Measurements from ENCODE around the gene MED13L.
A peak's percentile ranks its signal among the peaks of the same experiment; 100 is the strongest.

The MED13L gene

GRCh38 chr12:115957686-115958290 lies 319.7 kb downstream of the MED13L start:
- no peak for DNase-seq

GRCh38 chr12:115956659-115957058 lies 320.8 kb downstream of the MED13L start:
- DNase-seq: peak; percentile 21

- DNase-seq: no peak
These were observed 321.3 kb downstream of the MED13L start for GRCh38 chr12:115956236-115956635.

DNA sequence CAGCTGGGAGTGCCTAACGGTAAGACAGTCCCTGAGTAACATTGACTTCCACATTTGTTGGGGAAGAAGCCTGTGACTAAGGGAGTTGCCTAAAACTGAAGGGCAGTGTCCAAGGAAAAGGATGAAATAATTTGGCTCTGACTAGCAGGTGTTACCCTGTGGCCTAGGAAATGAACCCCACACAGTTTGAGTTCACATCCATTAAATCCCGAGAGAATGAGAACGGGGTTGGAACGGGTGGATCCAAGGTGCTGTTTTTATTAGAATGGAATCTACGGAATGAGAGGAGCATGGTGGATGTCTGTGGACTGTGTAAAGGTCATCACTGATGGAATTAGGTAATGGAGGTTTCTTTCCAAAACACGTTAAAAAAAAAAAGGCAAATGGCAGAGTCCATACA lies 324.0 kb downstream of the MED13L start:
- no peak for DNase-seq

DNA sequence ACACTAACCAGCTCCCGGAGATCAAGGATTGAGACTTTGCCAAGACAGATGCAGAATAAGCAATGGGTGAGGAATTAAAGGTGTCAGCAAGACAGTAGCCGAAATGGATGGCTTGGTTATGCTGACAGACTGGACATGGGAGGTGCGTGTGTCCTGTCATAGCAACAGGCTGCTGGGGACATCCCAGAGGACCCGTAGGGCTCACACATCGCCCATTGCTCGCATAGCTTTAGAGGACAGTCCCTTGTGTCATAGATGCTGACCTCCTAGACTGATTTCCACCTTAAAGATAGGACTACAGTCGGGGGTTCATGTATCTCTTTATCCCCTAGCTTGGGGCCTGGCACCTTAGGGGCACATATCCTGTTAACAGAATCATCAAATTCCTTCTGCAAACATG lies 324.5 kb downstream of the MED13L start:
- no peak for DNase-seq

DNA sequence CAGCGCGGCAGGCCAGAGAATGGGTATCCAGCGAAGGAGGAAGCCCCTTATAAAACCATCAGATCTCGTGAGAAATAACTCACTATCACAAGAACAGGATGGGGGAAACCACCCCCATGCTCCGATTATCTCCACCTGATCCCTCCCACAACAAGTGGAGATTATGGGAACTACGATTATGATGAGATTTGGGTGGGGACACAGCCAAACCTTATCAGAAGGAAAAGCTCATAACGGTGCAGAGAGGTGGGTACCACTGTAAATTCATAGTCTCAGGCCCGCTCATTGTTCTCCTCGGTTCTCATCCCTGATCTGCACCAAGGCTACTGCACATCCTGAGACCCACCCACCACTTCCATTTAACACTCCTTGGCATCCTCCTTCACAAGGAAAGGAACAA lies 326.5 kb downstream of the MED13L start:
- DNase-seq: no peak

DNA sequence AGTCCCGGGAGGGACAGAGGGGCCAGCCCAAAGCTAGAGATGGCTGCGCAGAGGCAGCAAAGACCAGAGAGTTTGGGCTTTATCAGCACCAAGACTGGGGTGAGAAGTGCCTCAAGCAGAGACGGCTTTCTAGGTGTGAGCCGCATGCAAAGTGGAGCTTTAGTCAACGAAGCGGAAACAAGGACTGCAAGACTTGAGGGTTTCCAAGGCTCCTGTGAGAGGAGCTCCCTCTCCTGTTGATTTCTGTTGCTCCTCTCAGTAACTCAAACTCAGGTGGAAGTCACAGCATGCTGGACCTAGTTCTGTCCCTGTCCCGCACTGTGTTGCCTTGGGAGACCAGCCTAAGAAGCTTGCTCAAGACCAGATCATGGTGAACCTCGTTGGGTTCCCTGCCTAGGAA lies 327.8 kb downstream of the MED13L start:
- no peak for DNase-seq

- DNase-seq: no peak
These were observed 329.8 kb downstream of the MED13L start for GRCh38 chr12:115947696-115948062.

- DNase-seq: no peak
These were observed 330.4 kb downstream of the MED13L start for GRCh38 chr12:115946867-115947695.

DNA sequence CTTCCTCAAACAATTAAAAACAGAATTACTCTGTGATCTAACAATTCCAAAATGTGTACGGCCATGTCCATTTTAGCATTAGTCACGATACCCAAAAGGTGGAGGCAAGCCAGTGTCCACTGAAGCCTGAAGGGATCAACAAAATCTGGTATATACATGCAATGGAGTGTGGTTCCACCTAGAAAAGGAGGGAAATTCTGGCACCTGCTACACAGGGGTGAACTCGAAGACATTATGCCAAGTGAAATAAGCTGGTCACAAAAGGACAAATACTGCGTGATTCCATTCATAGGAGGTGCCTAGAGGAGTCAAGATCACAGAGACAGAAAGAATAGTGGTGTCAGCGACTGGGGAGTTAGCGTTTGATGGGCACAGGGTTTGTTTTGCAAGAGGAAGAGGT lies 331.4 kb downstream of the MED13L start:
- DNase-seq: no peak

DNA sequence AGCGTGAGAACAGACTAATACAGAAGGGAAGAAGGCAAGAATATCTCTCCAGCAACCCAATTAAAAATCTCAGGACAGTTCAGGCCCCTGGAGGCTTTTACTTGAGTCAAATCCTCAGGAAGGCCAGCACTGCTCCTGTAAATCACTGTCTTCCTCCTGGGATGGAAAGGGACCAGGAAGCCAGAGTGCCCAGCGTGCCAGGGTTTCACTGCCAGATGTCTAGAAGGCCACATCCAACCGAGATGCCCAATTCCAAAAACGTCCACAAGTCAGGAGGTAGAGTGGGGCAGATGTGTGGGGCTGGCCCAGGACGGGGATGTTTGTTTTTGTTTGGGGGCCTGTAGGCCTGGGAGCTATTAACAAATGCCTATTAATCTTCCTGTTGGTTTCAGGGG lies 332.0 kb downstream of the MED13L start:
- no peak for DNase-seq

- DNase-seq: no peak
These were observed 332.5 kb downstream of the MED13L start for GRCh38 chr12:115944837-115945490.

DNA sequence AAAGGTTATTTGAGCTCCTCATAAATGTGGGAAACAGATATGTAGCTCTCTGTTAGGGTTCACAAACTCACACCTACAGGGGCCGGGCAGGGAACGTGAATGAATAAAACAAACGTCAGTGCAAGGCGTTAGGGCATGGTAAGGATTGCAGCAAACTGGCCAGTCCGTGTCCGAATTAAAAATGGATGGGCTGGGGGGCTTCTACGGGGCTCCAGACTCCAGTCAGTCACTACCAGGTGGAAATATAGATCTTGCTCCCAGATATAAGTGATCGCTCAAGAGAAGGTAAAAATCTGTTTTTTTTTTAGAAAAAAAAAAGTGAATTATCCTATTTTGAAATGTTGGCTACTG lies 333.1 kb downstream of the MED13L start:
- DNase-seq: no peak

GRCh38 chr12:115943630-115944391 lies 333.7 kb downstream of the MED13L start:
- DNase-seq: no peak

DNA sequence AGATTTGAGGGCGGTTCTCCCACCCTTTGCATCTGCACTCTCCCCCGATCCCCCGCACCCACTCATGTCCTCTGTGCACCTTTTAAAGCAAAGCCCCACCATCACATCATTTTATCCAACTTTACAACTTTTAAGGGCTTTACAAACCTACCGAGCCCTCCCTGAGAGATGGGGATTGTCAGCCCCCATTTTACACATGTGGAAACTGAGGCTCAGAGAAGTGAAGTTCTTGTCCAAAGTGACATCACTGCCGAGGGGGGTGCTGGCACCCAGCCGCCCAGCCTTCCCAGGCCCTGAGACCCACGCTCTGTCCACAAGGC lies 334.2 kb downstream of the MED13L start:
- DNase-seq: no peak

DNA sequence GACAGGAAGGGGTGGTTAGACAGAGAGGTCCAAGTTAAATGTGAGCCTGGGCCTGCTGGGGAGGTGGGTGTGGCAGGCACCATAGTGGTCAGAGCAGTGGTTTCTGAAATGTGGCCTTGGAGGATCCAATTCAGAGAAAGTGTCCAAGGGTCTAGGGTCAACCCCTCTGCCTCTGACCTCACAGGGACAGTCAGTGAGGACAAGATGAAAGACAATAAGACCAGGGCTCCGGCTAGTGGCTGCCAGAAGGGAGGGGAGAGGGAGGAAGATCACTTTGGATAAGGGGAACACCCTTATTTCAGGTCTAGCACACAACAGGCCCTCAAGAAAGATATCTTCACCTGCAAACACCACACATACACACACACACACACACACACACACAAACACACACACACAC lies 335.1 kb downstream of the MED13L start:
- DNase-seq: no peak

GRCh38 chr12:115941362-115941761 lies 336.1 kb downstream of the MED13L start:
- no peak for DNase-seq

DNA sequence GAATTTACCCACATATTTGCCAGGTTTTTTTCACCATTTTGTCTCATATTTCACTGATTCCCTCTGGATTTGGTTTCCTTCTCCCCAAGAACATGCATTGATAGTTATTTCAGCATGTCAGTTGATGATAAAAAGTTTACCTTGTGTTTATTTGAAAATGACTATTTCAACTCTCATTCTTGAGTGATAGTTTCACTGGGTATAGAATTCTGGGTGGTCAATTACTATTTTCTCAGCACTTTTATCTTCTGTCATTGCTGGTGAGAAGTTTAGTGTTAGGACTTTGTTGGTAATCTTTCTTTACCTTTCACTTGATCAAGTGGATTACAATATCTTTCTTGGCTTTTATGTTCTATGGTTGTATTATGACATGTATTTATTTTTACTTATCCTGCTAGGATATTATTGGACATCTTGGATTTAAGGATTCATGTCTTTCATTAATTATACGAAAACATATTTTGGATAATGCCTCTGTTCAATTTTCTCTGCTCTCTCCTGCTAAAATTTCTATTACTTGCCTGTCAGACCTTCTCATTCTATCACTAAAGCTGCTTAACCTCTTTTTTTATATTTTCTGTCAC lies 338.6 kb downstream of the MED13L start:
- no peak for DNase-seq

GRCh38 chr12:115936997-115937916 lies 340.2 kb downstream of the MED13L start:
- no peak for DNase-seq

DNA sequence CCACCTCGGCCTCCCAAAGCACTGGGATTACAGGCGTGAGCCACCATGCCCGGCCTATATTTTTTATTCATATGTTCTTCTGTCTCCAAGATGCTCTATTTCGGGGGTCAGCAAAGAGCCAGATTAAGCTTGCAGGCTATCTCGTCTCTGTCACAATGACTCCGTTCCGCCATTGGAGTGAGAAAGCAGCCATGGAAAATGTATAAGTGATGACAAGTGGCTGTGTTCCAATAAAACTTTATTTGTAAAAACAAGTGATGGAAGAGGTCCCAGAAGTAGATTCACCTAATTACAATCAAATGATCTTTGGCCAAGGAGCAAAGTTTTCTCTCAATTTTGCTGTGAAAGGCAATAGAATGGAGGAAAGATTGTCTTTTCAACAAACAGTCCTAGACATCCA lies 342.6 kb downstream of the MED13L start:
- DNase-seq: no peak

DNA sequence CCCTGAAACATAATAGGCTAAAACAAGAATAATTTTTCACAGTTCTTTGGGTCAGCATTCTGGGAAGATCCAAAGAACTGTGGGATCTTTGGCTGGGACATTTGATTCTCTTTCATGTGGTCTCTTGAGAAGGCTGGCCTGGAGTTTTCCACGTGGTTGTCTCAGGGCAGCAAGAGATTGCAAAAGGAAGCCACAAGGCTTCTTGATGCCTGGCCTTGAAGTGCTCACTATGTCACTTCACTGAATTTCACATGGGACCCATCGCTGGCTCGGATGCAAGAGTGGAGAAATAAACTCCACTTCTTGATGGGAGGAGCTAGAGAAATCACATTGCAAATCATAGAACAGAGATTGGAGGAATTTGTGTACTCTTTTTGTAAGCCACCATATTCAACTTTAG lies 343.4 kb downstream of the MED13L start:
- no peak for DNase-seq

DNA sequence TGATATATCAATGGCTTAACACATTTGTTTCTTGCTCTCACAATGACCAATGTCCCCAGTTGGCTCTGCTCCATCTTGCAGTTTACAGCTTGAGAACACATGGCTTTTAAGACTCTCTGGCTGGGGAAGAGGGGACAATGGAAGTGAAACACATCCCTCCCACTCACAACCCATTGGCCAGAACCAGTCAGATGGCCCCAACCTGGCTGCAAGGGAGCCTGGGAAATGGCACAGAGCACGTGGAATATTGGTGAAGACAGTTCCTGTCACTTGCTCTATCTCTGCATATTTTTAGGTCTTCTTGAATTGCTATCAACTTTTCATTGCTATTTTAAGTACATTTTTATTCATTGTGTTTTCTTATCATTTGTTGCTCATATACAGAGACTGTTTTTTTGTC lies 345.4 kb downstream of the MED13L start:
- no peak for DNase-seq

All from NCI-H1105 (cell line).